GM12875 (cell line): Measurements from ENCODE around the gene CADM1.

Experiments used
- H3K4me3 ChIP-seq: one replicate; pipeline ENCODE4 v1.5.1; 2011; ENCODE audit warnings: low read depth, low read length, control low read depth
- CTCF ChIP-seq: IDR thresholded peaks from 2 replicates; pipeline ENCODE4 v1.5.1; 2011; ENCODE audit warnings: low read depth, mild to moderate bottlenecking, control low read depth, inconsistent platforms, low read length, moderate library complexity, borderline replicate concordance; ENCODE audit not compliant: insufficient read depth

Gene CADM1

GRCh38 chr11:115276799-115277198 is 227.4 kb downstream of the CADM1 start:
- H3K4me3 ChIP-seq: no peak overlapping the region
- no peak for TF ChIP-seq CTCF

GRCh38 chr11:115276191-115276590 is 228.0 kb downstream of the CADM1 start:
- no peak for TF ChIP-seq CTCF
- H3K4me3 ChIP-seq: no peak overlapping the region

GRCh38 chr11:115275045-115275444 is 229.2 kb downstream of the CADM1 start:
- TF ChIP-seq CTCF: no peak
- no peak overlapping the region for H3K4me3 ChIP-seq

GRCh38 chr11:115272925-115273324 is 231.3 kb downstream of the CADM1 start:
- TF ChIP-seq CTCF: no peak
- H3K4me3 ChIP-seq: no peak overlapping the region

GRCh38 chr11:115271643-115272042 is 232.6 kb downstream of the CADM1 start:
- no peak for TF ChIP-seq CTCF
- H3K4me3 ChIP-seq: no peak overlapping the region

GRCh38 chr11:115269191-115269950 is 234.8 kb downstream of the CADM1 start:
- no peak for TF ChIP-seq CTCF
- H3K4me3 ChIP-seq: no peak overlapping the region

GRCh38 chr11:115267871-115268270 is 236.3 kb downstream of the CADM1 start:
- TF ChIP-seq CTCF: no peak
- H3K4me3 ChIP-seq: no peak overlapping the region
